HG03139 (cell line): ENCODE measurements around the gene TMEM213.

Experiments
- ATAC-seq: cut with Tn5 transposase; IDR thresholded peaks from one replicate; pipeline ENCODE4 v1.9.1; 2021; ENCODE audit not compliant: unreplicated experiment

The TMEM213 gene

DNA sequence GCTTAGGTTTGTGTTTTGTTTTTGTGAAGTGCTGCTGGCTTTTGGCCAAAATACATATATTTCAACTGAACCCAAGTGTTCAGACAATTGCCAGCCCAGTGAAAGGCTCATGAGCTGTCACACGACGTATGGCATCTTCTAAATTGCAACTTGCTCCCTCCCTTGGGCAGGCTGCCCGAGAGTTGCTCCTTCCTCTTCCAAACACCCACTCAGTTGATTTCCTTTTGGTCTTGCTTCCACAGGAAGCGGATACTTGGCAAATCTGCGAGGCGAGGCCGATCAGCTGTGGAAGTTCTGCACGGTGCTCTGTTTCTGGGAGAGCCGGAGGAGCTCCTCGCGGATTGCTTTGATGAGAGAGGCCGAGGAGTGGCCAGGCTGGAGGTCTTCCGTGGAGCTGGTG lies 39.8 kb downstream of the TMEM213 start:
- no peak for ATAC-seq

GRCh38 chr7:138838166-138838565 lies 40.4 kb downstream of the TMEM213 start:
- no peak for ATAC-seq

DNA sequence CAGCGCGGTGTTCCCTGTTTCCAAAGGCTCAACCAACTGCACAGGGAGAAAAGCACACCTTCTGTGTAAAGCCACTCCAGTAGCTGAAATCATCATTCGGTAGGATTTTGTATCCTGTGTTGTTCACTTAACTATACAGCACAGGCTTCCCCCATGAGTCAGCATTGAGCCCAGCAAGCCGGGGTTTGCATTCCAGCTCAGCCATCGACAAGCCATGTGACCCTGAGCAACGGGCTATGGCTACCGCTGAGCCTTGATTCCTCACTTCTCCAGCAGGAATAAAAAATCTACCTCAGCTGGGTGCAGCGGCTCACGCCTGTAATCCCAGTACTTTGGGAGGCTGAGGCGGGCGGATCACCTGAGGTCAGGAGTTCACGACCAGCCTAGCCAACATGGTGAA lies 44.3 kb downstream of the TMEM213 start:
- ATAC-seq = no peak

DNA sequence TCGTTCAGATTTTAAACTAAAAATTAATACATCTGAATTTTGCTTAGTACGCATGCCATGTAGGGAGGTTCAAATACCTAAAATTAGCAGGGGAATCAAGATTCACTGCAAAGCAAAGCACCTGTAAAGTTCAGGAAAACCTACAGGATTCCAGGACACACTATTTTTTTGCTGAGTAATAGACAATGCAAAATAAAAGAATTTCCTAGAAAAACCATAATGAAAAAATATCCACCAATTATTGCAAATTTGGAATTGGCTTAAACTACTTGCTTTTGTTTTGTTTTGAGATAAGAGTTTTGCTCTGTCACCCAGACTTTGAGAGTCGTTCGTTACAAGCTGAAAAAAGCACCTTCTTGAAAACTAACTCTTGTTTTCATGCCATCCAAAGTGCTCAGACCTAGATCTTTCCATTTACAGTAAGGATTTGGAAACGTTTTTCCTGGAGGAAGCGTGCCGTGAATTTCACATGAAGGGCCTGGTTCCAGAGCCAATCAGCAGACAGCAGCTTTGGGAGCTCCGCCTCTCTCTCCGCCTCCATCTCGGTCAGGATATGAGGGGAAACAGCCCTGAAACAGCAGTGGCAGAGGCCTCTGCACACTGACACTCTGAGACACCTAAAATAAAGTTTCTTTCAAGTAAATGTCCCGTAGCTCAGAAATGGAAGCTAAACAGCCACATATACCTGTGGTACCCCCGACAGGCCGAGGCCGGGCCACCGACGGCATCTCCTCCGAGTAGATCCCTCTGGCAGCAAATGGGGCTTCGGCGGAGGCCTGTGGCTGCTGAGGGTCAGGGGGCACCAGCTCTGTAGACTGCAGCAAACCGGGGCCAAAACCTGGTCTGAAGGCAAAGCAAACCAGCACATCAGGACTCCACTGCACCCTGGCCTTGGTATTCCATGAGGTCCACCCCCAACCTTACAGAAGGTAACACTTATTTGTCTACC lies 46.1 kb downstream of the TMEM213 start:
- ATAC-seq = no peak

DNA sequence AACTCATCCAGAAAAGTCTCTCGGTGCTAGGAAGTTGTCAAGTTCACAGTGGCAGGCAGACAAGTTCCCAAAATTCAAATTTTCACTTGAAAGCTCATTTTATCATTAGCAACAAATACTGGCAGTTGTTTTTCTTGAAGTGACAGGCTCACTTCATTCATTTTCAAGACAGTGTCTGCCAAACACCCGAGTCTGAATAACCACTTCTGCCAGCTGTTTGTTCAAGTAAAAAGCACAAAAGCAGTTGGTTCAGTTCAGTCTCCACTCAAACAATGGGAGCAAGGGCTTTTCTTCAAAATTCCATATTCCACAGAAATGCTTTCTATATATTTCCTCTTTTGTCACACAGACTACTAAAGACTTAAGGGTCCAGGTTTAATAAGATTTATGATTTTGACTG lies 47.9 kb downstream of the TMEM213 start:
- ATAC-seq = no peak

DNA sequence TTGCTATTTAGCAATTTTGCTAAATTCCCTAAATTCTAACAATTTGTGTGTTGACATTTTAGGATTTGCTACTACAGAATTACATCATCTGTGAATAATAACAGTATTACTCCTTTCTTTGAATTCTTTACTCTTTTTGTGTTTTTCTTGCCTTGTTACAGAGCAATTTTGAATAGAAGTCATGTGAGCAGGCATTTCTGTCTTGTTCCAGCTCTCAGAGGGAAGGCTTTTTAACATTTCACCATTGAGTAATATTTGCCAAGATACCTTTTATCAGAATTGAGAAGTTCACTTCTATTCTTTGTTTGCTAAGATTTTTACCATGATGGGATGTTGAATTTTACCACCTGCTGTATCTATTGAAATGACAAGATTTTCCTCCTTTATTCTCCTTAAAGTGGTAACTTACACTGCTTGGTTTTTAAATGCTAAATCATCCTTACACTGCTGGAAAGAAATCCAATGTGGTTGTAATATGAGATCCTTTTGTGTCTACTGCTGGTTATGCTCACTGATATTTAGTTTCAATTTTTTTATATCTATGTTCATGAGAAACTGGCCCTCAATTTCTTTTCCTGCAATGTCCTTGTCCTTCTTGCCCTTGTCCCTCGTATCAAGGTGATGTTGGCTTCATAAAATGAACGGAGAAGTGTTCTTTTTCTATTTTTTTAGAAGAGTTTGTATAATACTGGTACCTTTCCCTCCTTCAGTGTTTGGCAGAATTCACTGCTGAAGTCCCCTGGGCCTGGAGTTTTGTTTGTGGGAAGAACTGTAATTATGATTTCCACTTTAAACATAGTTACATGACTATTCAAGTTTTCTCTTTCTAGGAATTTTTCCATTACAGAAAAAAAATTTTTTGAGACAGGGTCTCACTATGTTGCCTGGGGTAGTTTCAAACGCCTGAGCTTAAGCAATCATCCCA lies 50.5 kb downstream of the TMEM213 start:
- no peak for ATAC-seq

GRCh38 chr7:138849701-138850100 lies 51.9 kb downstream of the TMEM213 start:
- no peak for ATAC-seq

DNA sequence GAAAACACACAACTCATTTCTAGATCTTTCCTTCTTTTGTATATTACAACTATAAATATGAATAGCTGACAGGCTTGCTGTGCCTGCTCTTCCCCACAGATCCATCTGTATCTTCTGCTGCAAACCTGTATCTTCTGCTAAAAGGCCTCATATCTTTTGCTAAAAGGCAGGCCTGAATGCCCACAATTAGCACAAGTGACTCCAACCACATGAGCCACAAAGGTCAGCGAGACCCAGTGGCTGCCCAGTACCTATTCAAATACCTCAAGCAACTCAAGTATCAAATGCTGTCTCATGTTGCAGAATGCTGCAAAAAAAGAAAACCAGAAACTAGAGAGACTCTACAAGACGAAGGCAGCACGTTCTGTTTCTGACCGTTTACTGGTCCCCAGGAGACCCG lies 54.7 kb downstream of the TMEM213 start:
- no peak for ATAC-seq

GRCh38 chr7:138853448-138853847 lies 55.7 kb downstream of the TMEM213 start:
- no peak for ATAC-seq

DNA sequence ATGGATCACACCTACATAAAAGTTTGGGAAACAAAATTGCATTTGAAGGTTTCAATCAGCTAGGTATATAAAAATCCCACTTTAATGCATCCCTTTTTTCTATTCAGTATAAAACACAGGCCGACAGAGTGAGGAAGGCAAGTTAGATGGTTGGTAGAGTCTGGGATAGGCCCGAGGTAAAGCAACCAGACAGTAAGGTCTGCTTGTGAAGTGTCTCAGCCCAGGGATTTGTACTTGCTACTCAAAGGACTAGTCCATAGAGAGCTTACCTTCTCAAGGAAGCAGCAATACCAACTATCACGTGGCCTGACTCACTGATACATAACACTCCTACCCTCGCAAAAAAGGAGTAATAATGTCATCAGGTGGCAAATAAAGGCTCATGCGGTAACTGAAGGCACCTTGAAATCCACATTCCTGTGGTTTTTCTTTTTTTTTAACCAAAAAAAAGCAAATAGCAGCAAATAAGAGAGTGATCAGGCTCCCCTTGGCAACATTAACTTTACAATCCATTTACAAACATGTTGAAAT lies 56.4 kb downstream of the TMEM213 start:
- ATAC-seq = no peak

DNA sequence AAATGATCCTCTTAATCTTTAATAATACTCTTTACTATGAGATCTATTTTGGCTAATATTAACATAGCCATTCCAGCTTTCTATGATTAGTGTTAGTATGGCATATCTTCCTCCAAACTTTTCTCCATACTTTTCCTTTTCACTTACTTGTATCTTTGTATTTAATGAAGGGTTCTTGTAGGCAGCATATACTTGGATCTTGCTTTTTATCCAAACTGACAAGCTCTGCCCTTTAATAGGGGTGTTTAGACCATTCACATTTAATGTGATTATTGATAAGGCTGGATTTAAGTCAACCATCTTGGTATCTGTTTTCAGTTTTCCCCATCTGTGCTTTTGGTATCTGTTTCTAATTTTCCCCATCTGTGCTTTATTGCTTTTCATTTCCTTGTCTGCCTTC lies 59.9 kb downstream of the TMEM213 start:
- ATAC-seq = no peak

- no peak for ATAC-seq
Measured at GRCh38 chr7:138861051-138861450, 63.3 kb downstream of the TMEM213 start.

DNA sequence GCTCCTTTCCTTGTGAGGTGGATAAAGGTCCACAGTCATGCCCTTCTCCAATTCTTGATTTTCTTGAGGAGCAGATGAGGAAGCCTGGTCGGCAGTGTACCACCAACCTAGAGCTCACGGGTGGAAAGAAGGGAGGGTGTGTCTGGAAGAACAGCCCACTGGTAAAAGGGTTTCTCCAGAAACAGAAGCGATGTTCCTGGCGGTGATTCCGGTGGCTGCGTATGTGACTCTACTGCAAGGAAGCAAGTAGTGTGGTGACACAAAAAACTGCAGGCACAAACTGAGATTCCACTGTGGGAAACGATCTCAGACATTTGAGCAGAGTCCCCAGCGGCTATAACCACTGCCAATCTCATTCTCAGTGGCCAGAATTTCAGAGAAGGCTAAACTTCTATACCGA lies 66.1 kb downstream of the TMEM213 start:
- ATAC-seq = no peak

DNA sequence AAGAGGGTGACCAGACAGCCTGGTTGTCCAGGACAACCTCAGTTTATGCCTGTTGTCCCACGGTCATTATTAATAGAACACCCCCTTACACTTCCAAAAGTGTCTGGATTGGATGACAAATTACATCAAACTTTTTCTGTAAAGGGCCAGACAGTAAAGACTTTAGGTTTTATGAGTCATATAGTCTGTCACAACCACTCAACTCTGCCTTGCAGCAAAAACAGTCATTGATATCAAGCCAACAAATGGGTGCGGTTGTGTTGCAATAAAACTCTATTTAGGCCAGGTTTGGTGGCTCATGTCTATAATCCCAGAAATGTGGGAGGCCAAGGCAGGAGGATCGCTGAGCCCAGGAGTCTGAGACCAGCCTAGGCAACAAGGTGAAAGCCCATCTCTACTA lies 66.9 kb downstream of the TMEM213 start:
- no peak for ATAC-seq

DNA sequence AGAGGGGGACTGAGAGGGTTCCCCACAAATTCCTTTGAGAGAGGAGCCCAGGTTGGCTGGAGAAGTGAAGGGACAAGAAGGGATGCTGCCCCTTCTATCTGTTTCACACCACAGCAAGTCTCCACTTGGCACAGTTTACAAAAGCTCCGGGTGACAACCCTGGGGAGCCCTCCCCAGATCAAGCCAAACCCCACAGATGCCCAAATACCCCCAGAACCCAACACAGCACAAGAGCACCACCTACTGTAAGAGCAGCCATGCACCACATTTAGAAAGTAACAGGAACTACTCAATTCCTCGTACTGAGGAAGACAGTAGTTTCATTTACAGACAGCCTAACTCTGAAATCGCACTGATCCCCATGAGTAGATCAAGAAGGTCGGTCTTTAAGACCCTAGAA lies 68.0 kb downstream of the TMEM213 start:
- no peak for ATAC-seq

- ATAC-seq = no peak
Measured at GRCh38 chr7:138866353-138866752, 68.6 kb downstream of the TMEM213 start.

DNA sequence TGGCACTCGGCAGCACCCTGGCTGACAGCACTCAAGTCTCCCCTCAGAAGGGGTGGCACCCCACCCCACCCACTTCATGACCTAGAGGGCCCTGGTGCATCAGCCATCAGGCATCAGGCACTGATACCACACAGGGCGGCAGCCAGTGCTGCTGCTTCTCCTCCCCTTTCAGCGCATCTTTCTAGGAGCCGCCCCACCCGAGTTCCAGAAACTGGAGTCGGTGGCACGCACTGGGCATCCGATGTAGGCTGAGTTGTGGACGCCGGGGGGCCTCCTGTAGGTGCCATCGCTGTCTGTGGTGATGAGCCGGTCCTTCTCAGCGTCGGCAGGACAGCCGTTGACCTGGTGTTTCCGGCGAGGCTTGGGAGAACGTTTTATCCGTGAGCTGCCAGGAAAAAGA lies 70.0 kb downstream of the TMEM213 start:
- no peak for ATAC-seq

DNA sequence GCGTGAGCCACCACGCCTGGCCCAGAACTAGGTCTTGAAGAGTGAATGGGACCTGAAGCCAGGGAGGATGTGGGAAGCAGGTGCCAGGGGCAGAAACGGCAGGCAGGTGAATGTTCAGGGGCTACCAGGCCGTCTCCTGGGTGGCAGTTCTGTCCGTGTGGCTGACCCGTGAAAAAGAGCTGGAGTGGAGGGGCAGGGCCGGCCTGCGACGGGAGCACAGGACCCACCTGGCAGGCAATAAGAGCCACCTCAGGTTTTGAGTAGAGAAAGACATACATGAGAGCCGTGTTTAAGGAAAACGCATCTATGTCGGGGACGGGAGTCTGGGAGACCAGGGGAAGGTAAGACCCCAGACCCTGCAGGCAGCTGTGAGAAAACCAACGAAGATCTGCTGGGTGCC lies 70.9 kb downstream of the TMEM213 start:
- ATAC-seq = no peak

DNA sequence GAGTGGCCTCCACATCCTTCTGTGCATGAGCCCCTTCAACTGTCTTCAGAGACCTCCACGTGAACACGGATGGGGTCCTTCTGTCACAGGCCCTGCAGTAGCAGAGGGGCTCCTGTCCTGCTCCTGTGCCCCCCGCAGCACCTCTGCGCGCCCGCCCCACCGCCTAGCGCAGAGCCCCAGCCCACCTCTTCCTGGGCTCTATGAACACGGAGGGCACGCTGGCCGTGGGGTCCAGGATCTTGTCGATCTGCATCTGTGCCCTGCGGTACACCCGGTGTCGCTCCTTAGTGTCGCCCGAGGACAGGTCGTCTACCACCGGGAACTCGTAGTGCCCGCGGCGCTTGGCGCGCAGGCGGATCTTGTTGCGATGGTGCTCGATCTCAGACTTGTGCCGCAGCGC lies 71.6 kb downstream of the TMEM213 start:
- no peak for ATAC-seq

DNA sequence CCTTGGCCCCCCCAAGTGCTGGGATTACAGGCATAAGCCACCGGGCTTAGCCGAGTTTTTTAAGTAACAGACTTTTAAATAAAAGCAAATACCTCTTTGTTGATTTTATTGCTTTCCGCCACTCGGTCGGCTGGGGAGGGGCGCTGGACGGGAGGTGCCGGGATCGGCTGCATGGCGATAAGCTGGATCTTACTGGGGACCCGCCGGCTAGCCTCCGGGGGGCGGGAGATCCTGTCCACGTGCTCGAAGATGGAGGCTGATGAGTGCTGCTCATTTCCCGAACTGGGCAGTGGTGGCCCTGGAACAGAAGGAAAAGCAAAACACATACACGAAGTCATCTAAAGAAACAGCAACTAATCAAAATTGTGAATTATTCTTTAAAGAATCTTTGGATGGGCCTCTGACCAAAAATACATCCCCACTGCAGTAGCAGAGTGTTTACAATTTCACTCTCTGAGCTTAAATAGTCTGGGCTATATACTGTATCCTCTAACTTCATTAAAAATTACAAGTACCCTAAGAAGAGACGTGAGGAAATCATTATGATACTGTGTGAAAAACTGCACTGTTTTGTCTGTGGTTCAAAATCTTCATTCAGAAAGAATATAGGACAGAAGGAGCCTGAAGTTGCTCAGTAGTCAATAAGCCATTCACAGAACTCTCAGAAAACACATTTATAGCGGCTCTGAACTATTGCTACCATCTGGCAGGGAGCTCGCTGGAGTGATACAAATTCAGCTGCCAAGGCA lies 73.4 kb downstream of the TMEM213 start:
- no peak for ATAC-seq

GRCh38 chr7:138871814-138872090 lies 74.0 kb downstream of the TMEM213 start:
- ATAC-seq = no peak
